H1 (cell line): ENCODE results near the gene USP13. TPM values are rescaled to one million over a fixed set of nuclear protein-coding genes. Genes with fewer than 3 reads are reported as not detected.

Experiments used
- CTCF ChIA-PET: fragments of 300-600 bp; sonication (Branson Sonifier 250); formaldehyde crosslinking; loops from one replicate; lab custom pipeline; 2021; ENCODE audit not compliant: partially characterized antibody; lab: Charles Lee
- POLR2A ChIA-PET: fragments of 300-600 bp; sonication (Branson Sonifier 250); formaldehyde crosslinking; loops from one replicate; lab custom pipeline; 2021; ENCODE audit warnings: inconsistent platforms; ENCODE audit not compliant: partially characterized antibody; lab: Charles Lee
- DNase-seq, 2 experiments: peaks; one replicate each; pipeline versions ENCODE4 v3.0.0 to v3.0.0-alpha.2; 2010 to 2022; ENCODE audit warnings: low spot score in 2 of 2, low read depth in 1 of 2, mixed read lengths in 1 of 2
- FAIRE-seq: peaks from 2 replicates; lab custom pipeline; 2011; peaks lifted over from hg19 to GRCh38; lab: Jason Lieb, UNC
- H2AFZ ChIP-seq: 2 replicates; pipeline ENCODE4 v1.8.1; 2012; ENCODE audit warnings: low read length, inconsistent platforms
- H2AK5ac ChIP-seq: 2 replicates; pipeline ENCODE4 v1.6.1; 2013; ENCODE audit warnings: low read depth, low read length
- H2BK120ac ChIP-seq: replicated peaks from 2 replicates; pipeline ENCODE3; 2013; ENCODE audit warnings: low read depth, low read length, inconsistent platforms
- H2BK12ac ChIP-seq: 2 replicates; pipeline ENCODE4 v1.6.1; 2013; ENCODE audit warnings: low read depth, low read length
- H2BK15ac ChIP-seq: 2 replicates; pipeline ENCODE4 v1.6.1; 2013; ENCODE audit warnings: low read length
- H2BK20ac ChIP-seq: 2 replicates; pipeline ENCODE4 v1.6.1; 2013; ENCODE audit warnings: low read length
- H2BK5ac ChIP-seq: 2 replicates; pipeline ENCODE4 v1.6.1; 2013; ENCODE audit warnings: low read depth, low read length
- H3K14ac ChIP-seq: 2 replicates; pipeline ENCODE4 v1.6.1; 2013; ENCODE audit warnings: inconsistent platforms; ENCODE audit not compliant: insufficient read length
- H3K18ac ChIP-seq: 2 replicates; pipeline ENCODE4 v1.6.1; 2013; ENCODE audit warnings: low read length; ENCODE audit errors: extremely low read depth
- H3K23ac ChIP-seq: 2 replicates; pipeline ENCODE4 v1.6.1; 2013; ENCODE audit warnings: inconsistent platforms; ENCODE audit not compliant: insufficient read length
- H3K23me2 ChIP-seq: 2 replicates; pipeline ENCODE4 v1.6.1; 2013; ENCODE audit warnings: low read depth, low read length
- H3K27ac ChIP-seq: 2 replicates; pipeline ENCODE4 v1.6.1; 2011; ENCODE audit warnings: low read depth, low read length, inconsistent platforms
- H3K27me3 ChIP-seq, 4 experiments: replicated peaks in 1 of 4; 1 replicate in 1 of 4; 2 replicates in 3 of 4; pipeline versions ENCODE4 v1.6.1 to v1.8.1; 2011 to 2013; ENCODE audit warnings: low read length in 3 of 4, mild to moderate bottlenecking in 3 of 4, inconsistent platforms in 2 of 4, mixed read lengths in 2 of 4, moderate library complexity in 1 of 4; ENCODE audit not compliant: control insufficient read depth in 3 of 4, insufficient read depth in 3 of 4; ENCODE audit errors: extremely low read depth in 1 of 4
- H3K36me3 ChIP-seq, 4 experiments: 2 replicates each; pipeline versions ENCODE4 v1.6.1 to v1.8.1; 2011 to 2013; ENCODE audit warnings: mild to moderate bottlenecking in 4 of 4, low read length in 3 of 4, moderate library complexity in 2 of 4, control low read depth in 1 of 4, inconsistent platforms in 1 of 4; ENCODE audit not compliant: insufficient read depth in 4 of 4, control insufficient read depth in 2 of 4
- H3K4ac ChIP-seq: replicated peaks from 2 replicates; pipeline ENCODE3; 2013; ENCODE audit warnings: low read length, low read depth, mixed read lengths, inconsistent platforms; ENCODE audit not compliant: insufficient read length
- H3K4me1 ChIP-seq, 4 experiments: replicated peaks in 1 of 4; 1 replicate in 1 of 4; 2 replicates in 3 of 4; pipeline versions ENCODE4 v1.6.1 to v1.8.1; 2011 to 2013; ENCODE audit warnings: low read length in 3 of 4, inconsistent platforms in 2 of 4, mixed read lengths in 1 of 4; ENCODE audit not compliant: insufficient read depth in 4 of 4, control insufficient read depth in 3 of 4
- H3K4me2 ChIP-seq, 2 experiments: 2 replicates each; pipeline versions ENCODE4 v1.6.1 to v1.8.1; 2011 to 2013; ENCODE audit warnings: low read depth in 2 of 2, low read length in 2 of 2, control low read depth in 1 of 2, inconsistent platforms in 1 of 2, mild to moderate bottlenecking in 1 of 2; ENCODE audit not compliant: insufficient read depth in 1 of 2
- H3K4me3 ChIP-seq, 4 experiments: fragments of 200-600, 300-600 bp in 1 of 4; sonication (generic), shearing (Covaris generic), sonication (Bioruptor Twin) in 1 of 4; 2 replicates each; pipeline versions ENCODE4 v1.5.1 to v1.8.1; 2011 to 2016; ENCODE audit warnings: low read length in 4 of 4, low read depth in 3 of 4, control low read depth in 2 of 4, inconsistent platforms in 2 of 4, mild to moderate bottlenecking in 2 of 4, mixed read lengths in 1 of 4, moderate library complexity in 1 of 4; ENCODE audit not compliant: insufficient read depth in 2 of 4; ENCODE audit errors: extremely low read depth in 1 of 4
- H3K56ac ChIP-seq: replicated peaks from 2 replicates; pipeline ENCODE3; 2013; ENCODE audit warnings: low read depth, mild to moderate bottlenecking, mixed read lengths, low read length, inconsistent platforms; ENCODE audit not compliant: insufficient read length
- H3K79me1 ChIP-seq: 2 replicates; pipeline ENCODE4 v1.6.1; 2013; ENCODE audit warnings: low read depth, low read length, control low read depth
- H3K79me2 ChIP-seq, 2 experiments: 2 replicates each; pipeline versions ENCODE4 v1.6.1 to v1.8.1; 2012 to 2013; ENCODE audit warnings: low read length in 2 of 2, mild to moderate bottlenecking in 2 of 2, inconsistent platforms in 1 of 2; ENCODE audit not compliant: insufficient read depth in 2 of 2, control insufficient read depth in 1 of 2
- H3K9ac ChIP-seq, 4 experiments: replicated peaks in 1 of 4; 1 replicate in 1 of 4; 2 replicates in 3 of 4; pipeline versions ENCODE4 v1.6.1 to v1.8.1; 2011 to 2013; ENCODE audit warnings: low read depth in 3 of 4, low read length in 3 of 4, control low read depth in 2 of 4, mild to moderate bottlenecking in 2 of 4, moderate library complexity in 2 of 4, inconsistent platforms in 1 of 4; ENCODE audit errors: extremely low read depth in 1 of 4
- H3K9me3 ChIP-seq, 2 experiments: 2 replicates each; pipeline versions ENCODE4 v1.6.1 to v1.8.1; 2012 to 2013; ENCODE audit warnings: mild to moderate bottlenecking in 2 of 2, moderate library complexity in 2 of 2, control low read depth in 1 of 2, inconsistent platforms in 1 of 2, low read depth in 1 of 2, low read length in 1 of 2, mixed read lengths in 1 of 2; ENCODE audit not compliant: insufficient read depth in 2 of 2
- H4K20me1 ChIP-seq, 2 experiments: replicated peaks in 1 of 2; 2 replicates each; pipeline versions ENCODE3 to v1.8.1; 2011 to 2013; ENCODE audit warnings: inconsistent platforms in 2 of 2, low read length in 2 of 2, mild to moderate bottlenecking in 1 of 2; ENCODE audit not compliant: insufficient read depth in 2 of 2, control insufficient read depth in 1 of 2
- H4K5ac ChIP-seq: 2 replicates; pipeline ENCODE4 v1.6.1; 2013; ENCODE audit warnings: low read length, low read depth, mixed read lengths, inconsistent platforms; ENCODE audit not compliant: insufficient read length
- H4K8ac ChIP-seq: 2 replicates; pipeline ENCODE4 v1.8.0; 2013; ENCODE audit warnings: mild to moderate bottlenecking, moderate library complexity, low read length, inconsistent platforms; ENCODE audit not compliant: insufficient read depth; ENCODE audit errors: extremely low read depth
- H4K91ac ChIP-seq: replicated peaks from 2 replicates; pipeline ENCODE3; 2013; ENCODE audit warnings: low read length, mixed read lengths, inconsistent platforms; ENCODE audit not compliant: insufficient read length
- CBX8 ChIP-seq: fragments of 300-800, 300-1000 bp; sonication (generic); IDR thresholded peaks from 2 replicates; pipeline ENCODE4 v1.7.1; 2016; ENCODE audit warnings: low read depth, low read length, borderline replicate concordance
- MAFK ChIP-seq: IDR thresholded peaks from 2 replicates; pipeline ENCODE4 v1.6.1; 2012; ENCODE audit warnings: low read depth, mild to moderate bottlenecking, improper control_type of control experiment, low read length
- WGBS, 2 experiments: shearing (Covaris generic) in 1 of 2; methylation state at CpG; one replicate each; pipeline versions ENCODE4 v1.1.6 to v1.1.7; 2013 to 2015; ENCODE audit warnings: low lambda C conversion rate in 2 of 2, mixed read lengths in 2 of 2, inconsistent platforms in 1 of 2, low coverage in 1 of 2, missing lambda C conversion rate in 1 of 2; ENCODE audit not compliant: insufficient replicate concordance in 2 of 2, insufficient coverage in 1 of 2, insufficient read length in 1 of 2; ENCODE audit errors: extremely low coverage in 1 of 2, missing lambda C conversion rate in 1 of 2; 5-methylcytosine and 5-hydroxymethylcytosine counted together
- polyA plus RNA-seq, 7 experiments: library from polyadenylated mRNA; depleted of rRNA in 3 of 7; stranded (reverse) in 5 of 7; unstranded in 2 of 7; fragments of >200 nt in 5 of 7; fragments of 200-250 nt in 2 of 7; gene quantifications; 1 replicate in 5 of 7; 2 replicates in 1 of 7; 4 replicates in 1 of 7; pipeline versions ENCODE4 v1.2.1 to v1.2.3, GENCODE V29; 2011 to 2013; ENCODE audit warnings: missing spikeins in 2 of 7, mixed read lengths in 2 of 7
- total RNA-seq: library from RNA; stranded (reverse); fragmentation: NEBNext Ultra II Directional; extraction: Animal tissue kit (Norgen Biotek cat#: 25700); gene quantifications from 2 replicates; pipeline ENCODE4 v1.2.1, GENCODE V29; 2021

USP13 gene
- total and polyA plus RNA-seq, 2 of the 8 experiments (the other 6 are each of a cell fraction or from before 2014, with no cell fraction given), result 7.9 to 25.9 TPM

DNA sequence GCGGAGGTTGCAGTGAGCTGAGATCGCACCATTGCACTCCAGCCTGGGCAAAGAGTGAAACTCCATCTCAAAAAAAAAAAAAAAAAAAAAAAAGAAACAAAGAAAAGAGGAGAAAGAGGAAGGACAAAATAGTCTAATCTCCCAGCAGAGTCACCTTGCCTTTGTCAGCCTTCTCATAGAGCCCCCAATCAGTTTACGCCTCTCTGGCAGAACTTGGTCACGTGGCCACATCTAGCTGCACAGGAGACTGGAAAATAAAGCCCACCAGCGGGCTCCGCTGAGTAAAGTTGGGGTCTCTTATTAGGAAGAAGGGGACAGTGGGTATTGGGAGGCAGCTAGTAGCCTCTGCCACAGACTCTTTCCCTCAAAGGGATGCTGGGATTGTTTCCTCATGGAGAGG, 41.9 kb downstream of the USP13 start:
- H3K4me1 ChIP-seq, result peaks cover 0 to 2% (median 0%) of the 10 kb centered on the region in 4 experiments; a peak in 1 of 7 replicates
- no peak overlapping the region for H4K5ac ChIP-seq
- H4K20me1 ChIP-seq, result no peaks in the 10 kb centered on the region
- H3K18ac ChIP-seq, result no peak overlapping the region
- no peak overlapping the region for H2BK15ac ChIP-seq
- H3K36me3 ChIP-seq, result peaks cover 0 to 6% (median 2%) of the 10 kb centered on the region in 4 experiments; a peak in 2 of 8 replicates
- H3K23ac ChIP-seq, result no peak overlapping the region
- H3K56ac ChIP-seq, result no peak overlapping the region
- H3K27me3 ChIP-seq, result no peaks in the 10 kb centered on the region
- H4K91ac ChIP-seq, result no peak overlapping the region
- no peak overlapping the region for H2AK5ac ChIP-seq
- no peaks in the 10 kb centered on the region; the same call in 1 of the 2 replicates for H3K79me1 ChIP-seq
- TF ChIP-seq CBX8 (no peak), MAFK (no peak)
- TF ChIP-seq, all 59 proteins: peak for 0
- Histone ChIP-seq H2BK20ac (no peak overlapping the region), H3K27ac (no peak overlapping the region), H3K9me3 (no peaks in the 10 kb centered on the region), H3K14ac (no peak overlapping the region), H2AFZ (no peak overlapping the region), H3K9ac (no peak overlapping the region), H4K8ac (no peak overlapping the region), H3K4me3 (no peak overlapping the region), H2BK120ac (no peak overlapping the region), H3K23me2 (no peaks in the 10 kb centered on the region), H3K4ac (no peak overlapping the region), H3K79me2 (peaks cover 0 to 11% of the 10 kb centered on the region in 2 experiments; a peak in 2 of 4 replicates), H2BK5ac (no peak overlapping the region), H3K4me2 (no peak overlapping the region), H2BK12ac (no peak overlapping the region)
- 82% methylated on average over 4 of the region's 6 CpGs; no CpG with 5 or more reads in 1 of the 2 experiments for WGBS, 2 experiments
- ChIA-PET POLR2A (interaction anchor here (0.9 to 1.3 kb wide), 2 partner anchors 9 to 41 kb away, joined by 3 to 8 read pairs; no protein-coding TSS in a partner anchor), CTCF (interaction anchor here (1.0 to 2.4 kb wide), 5 partner anchors 9 to 45 kb away, joined by 4 to 7 read pairs (median 5); no protein-coding TSS in a partner anchor)
- DNase-seq, result no peak
- FAIRE-seq, result no peak
